GM21381 (cell line): ENCODE results near the gene MAD1L1.

Experiments used
- ATAC-seq: cut with Tn5 transposase; IDR thresholded peaks from one replicate; pipeline ENCODE4 v1.9.1; 2021; ENCODE audit warnings: mild to moderate bottlenecking, moderate library complexity; ENCODE audit not compliant: unreplicated experiment

The MAD1L1 gene

DNA sequence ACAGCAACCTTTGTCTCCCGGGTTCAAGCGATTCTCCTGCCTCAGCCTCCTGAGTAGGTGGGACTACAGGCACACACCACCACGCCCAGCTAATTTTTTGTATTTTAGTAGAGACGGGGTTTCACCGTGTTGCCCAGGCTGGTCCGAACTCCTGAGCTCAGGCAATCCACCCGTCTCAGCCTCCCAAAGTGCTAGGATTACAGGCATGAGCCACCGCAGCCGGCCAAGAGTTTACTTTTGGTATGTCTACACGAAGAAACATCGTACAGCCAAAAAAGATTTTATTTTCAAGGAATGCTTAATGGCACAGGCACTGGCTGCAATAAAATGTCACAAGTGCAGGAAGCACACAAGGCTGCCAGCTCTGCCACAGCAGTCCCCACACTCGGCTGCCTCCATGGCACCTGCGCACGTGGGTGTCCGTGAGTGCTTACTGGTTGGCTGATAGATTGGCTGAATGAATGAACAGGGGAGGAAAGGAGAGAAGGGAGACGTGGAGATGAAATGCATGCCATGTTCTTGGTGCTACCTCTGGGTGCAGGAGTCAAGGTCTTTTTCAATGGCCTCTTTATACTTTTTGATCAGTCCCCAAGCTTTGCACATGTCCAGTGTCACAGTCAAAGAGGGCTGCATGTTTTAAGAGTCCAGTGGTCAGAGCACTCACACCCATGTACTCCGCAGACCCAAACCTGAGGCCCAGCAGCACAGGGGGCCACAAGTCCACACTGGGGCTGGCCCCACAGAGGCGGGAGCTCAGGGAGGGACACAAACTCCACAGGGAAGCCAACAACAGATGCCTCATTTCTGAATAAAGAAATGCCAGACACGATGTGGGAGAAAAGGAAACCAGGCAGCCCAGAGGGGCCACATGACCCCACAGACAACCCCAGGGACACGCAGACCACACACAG lies 198.2 kb downstream of the MAD1L1 start:
- ATAC-seq, result no peak

DNA sequence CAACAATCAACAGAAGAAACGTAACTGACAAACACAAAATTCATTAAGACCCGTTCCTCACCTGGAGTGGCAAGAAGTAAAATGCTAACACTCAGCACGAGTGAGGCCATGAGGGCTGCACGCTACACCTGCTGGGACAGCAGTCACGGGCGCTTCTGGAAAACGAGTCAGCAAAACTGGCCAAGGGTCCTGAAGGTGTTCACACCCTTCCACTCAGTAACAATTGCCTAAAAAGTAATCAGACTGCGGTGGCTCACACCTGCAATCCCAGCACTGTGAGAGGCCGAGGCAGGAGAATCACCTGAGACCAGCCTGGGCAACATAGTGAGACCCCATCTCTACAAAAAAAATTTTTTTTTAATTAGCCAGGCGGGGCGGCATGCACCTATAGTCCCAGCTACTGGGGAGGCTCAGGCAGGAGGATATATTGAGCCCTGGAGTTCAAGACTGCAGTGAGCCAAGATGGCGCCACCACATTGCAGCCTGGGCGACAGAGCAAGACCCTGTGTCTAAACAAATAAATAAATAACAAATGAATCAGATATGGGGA lies 199.1 kb downstream of the MAD1L1 start:
- no peak for ATAC-seq

GRCh38 chr7:2032876-2033407 lies 199.8 kb downstream of the MAD1L1 start:
- no peak for ATAC-seq

GRCh38 chr7:2032030-2032875 lies 200.5 kb downstream of the MAD1L1 start:
- no peak for ATAC-seq

- no peak for ATAC-seq
Measured at GRCh38 chr7:2031451-2031845, 201.3 kb downstream of the MAD1L1 start.

- no peak for ATAC-seq
Measured at GRCh38 chr7:2030475-2031450, 202.0 kb downstream of the MAD1L1 start.

DNA sequence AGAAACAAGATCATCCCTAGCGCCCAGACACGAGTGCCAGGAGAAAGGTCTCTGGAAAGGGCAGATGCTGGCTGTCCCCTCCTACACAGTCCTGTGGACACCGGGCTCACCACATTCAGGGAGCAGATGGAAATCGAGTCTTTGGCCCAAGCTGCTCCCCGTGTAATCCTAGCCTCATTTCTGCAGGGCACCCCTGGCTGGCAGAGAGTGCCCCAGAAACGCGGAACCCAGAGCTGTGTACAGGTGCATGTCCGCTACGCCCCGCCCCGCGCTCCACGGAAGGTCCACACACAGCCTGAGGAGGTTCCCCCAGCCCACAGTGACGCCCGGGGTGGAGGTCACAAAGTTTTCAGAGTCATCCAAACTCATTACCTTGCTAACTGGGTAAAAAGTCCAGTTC lies 202.8 kb downstream of the MAD1L1 start:
- no peak for ATAC-seq

- no peak for ATAC-seq
Measured at GRCh38 chr7:2029211-2029905, 203.4 kb downstream of the MAD1L1 start.

- no peak for ATAC-seq
Measured at GRCh38 chr7:2028733-2029132, 204.0 kb downstream of the MAD1L1 start.

- no peak for ATAC-seq
Measured at GRCh38 chr7:2025188-2025587, 207.6 kb downstream of the MAD1L1 start.

DNA sequence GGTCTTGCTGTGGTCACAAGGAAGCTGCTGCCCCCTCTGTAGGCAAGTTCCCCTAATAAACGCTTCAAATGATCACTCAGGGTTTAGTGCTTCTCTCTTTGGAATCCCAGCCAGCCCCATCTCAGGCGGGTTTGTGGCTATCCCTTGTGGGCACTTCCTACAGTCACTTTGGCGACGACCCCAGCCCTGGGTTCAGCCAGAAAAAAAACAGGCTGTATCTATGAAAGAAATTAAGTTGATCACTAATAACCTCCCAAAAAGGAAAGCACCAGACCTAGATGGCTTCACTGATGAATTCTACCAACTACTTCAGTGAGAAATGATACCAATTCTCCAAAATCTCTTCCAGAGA lies 208.2 kb downstream of the MAD1L1 start:
- no peak for ATAC-seq

DNA sequence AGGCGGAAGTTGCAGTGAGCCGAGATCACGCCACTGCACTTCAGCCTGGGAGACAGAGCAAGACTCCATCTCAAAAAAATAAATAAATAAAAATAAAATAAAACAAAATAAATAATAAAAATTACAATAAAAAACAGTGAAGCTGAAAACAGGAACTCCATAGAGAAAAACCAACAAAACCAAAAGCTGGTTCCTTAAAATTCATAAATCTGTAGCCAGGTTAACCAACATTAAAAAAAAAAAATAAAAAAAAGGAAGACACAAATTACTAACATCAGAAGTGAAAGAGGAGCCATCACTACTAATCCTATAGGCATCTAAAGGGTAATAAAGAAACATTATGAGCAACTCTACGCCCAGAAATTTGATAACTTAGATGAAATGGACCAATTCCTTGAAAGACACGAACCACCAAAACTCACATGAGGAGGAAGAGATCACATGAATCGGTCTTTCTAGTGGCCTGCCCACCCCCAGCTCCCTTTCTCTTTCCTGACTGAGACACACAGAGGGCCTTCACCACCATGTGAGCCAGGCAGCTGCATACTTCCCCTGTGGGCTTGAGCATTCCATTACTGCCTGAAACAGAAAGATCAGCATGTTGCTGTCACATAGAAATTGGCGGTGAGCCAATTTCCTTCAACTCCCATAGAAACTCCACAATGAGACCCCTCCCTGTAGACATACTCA lies 208.7 kb downstream of the MAD1L1 start:
- no peak for ATAC-seq

- no peak for ATAC-seq
Measured at GRCh38 chr7:2022737-2023250, 210.0 kb downstream of the MAD1L1 start.

DNA sequence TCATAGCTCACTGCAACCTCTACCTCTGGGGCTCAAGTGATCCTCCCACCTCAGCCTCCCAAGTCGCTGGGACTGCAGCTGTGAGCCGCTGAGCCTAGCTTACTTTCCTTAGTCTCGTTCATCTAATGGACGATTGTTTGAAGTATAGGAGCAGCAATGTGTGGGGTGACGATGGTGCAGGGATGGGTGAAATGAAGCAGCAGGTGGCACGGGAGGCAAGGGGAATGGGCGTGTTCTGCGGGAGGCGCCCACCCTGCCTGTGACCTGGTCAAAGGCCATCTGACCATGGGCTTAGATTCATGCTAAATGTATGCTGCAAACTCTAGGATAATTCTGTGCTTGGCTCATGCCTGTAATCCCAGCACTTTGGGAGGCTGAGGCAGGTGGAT lies 210.7 kb downstream of the MAD1L1 start:
- ATAC-seq, result no peak

DNA sequence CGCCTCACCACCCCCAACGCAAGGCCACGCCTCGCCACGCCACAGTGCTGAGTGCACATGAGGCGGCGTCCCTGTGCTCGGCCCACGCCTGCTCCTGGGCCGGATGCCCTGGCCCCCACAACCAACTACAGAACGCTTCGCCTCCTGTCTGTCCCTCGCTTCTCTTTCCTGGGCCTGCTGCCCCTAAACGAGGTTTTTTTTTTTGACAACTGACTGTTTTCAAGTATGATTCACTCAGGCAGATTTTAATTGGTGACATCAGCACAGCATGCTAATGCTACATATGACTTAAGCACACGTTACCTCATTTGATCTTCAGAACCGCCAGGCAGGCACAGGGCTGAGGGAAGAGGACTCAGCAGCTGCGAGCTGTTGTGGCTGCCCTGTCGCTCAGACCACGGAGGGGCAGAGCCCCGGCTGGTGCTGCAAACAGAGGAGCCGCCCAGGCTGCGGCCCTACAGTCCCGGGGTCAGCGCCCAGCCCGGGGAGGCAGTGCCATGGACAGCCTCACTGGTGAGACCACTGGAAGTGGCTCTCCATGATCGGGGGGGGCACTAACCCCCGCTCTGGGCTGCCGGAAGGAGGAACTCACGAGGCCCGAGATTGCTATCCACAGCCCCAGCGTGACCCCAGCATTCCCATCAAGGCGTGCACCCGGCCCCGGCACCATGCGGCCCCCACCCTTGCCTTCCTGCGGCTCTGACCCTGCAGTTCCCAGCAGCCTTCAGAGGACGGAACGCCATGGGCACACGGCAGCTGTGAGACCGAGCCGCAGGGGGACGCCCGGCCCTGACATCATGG lies 212.8 kb downstream of the MAD1L1 start:
- ATAC-seq, result peak; percentile 65

DNA sequence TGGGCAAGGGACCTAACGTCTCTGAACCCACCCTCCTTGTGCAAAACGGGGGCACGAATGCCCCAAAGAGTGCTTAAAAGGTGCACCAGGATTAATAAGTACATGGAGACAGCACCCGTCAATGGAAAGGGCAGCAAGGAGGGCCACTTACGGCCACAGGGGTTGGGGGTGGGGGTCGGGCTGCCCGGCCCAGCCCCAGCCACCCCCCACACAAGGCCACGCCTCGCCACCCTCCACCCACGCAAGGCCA lies 213.4 kb downstream of the MAD1L1 start:
- no peak for ATAC-seq

GRCh38 chr7:2018569-2019460 lies 213.9 kb downstream of the MAD1L1 start:
- ATAC-seq, result no peak
